H9 (cell line): ENCODE results near the gene THOC2. TPM values are rescaled to one million over a fixed set of nuclear protein-coding genes. Genes with fewer than 3 reads are reported as not detected.
A peak's percentile ranks its signal among the peaks of the same experiment; 100 is the strongest.

Experiments used
- DNase-seq: peaks from one replicate; pipeline ENCODE4 v3.0.0-alpha.2; 2017
- H2AFZ ChIP-seq: one replicate; pipeline ENCODE4 v1.6.1; 2013; ENCODE audit warnings: mild to moderate bottlenecking, low read length, control low read depth, moderate library complexity
- H2AK5ac ChIP-seq: 2 replicates; pipeline ENCODE4 v1.6.1; 2013; ENCODE audit warnings: low read length, control low read depth, mixed read lengths; ENCODE audit not compliant: insufficient read length
- H2BK120ac ChIP-seq: one replicate; pipeline ENCODE4 v1.6.1; 2013; ENCODE audit warnings: low read depth, mild to moderate bottlenecking, low read length, control low read depth, inconsistent platforms; ENCODE audit not compliant: poor library complexity, severe bottlenecking
- H2BK12ac ChIP-seq: 2 replicates; pipeline ENCODE4 v1.6.1; 2013; ENCODE audit warnings: low read length, control low read depth, mixed read lengths, low read depth; ENCODE audit not compliant: insufficient read length
- H2BK15ac ChIP-seq: 2 replicates; pipeline ENCODE4 v1.6.1; 2013; ENCODE audit warnings: low read depth, low read length, control low read depth
- H2BK20ac ChIP-seq: one replicate; pipeline ENCODE4 v1.6.1; 2013; ENCODE audit warnings: low read depth, mild to moderate bottlenecking, low read length, control low read depth, inconsistent platforms; ENCODE audit not compliant: poor library complexity, severe bottlenecking
- H2BK5ac ChIP-seq: 2 replicates; pipeline ENCODE4 v1.6.1; 2013; ENCODE audit warnings: low read length, control low read depth, mixed read lengths; ENCODE audit not compliant: insufficient read length
- H3K14ac ChIP-seq: 2 replicates; pipeline ENCODE4 v1.6.1; 2013; ENCODE audit warnings: low read length, control low read depth; ENCODE audit not compliant: insufficient read depth
- H3K18ac ChIP-seq: 2 replicates; pipeline ENCODE4 v1.6.1; 2013; ENCODE audit warnings: low read depth, mild to moderate bottlenecking, mixed read lengths, low read length, control low read depth; ENCODE audit not compliant: insufficient read length
- H3K23ac ChIP-seq: 2 replicates; pipeline ENCODE4 v1.6.1; 2013; ENCODE audit warnings: low read length, control low read depth, mixed read lengths, low read depth; ENCODE audit not compliant: insufficient read length
- H3K23me2 ChIP-seq: 2 replicates; pipeline ENCODE4 v1.6.1; 2013; ENCODE audit warnings: low read depth, mild to moderate bottlenecking, mixed read lengths, low read length, control low read depth; ENCODE audit not compliant: insufficient read length, poor library complexity, severe bottlenecking
- H3K27ac ChIP-seq: 2 replicates; pipeline ENCODE4 v1.5.1; 2013; ENCODE audit warnings: low read length, control low read depth, mixed read lengths, low read depth; ENCODE audit not compliant: insufficient read length
- H3K27me3 ChIP-seq: 2 replicates; pipeline ENCODE4 v1.6.1; 2013; ENCODE audit warnings: low read length, control low read depth, inconsistent platforms; ENCODE audit not compliant: insufficient read depth
- H3K4ac ChIP-seq: 2 replicates; pipeline ENCODE4 v1.6.1; 2013; ENCODE audit warnings: low read depth, mild to moderate bottlenecking, control low read depth, inconsistent platforms, low read length, moderate library complexity
- H3K4me1 ChIP-seq: 2 replicates; pipeline ENCODE4 v1.6.1; 2013; ENCODE audit warnings: low read length, control low read depth, inconsistent platforms; ENCODE audit not compliant: insufficient read depth
- H3K4me2 ChIP-seq: 2 replicates; pipeline ENCODE4 v1.6.1; 2013; ENCODE audit warnings: low read length, control low read depth, mixed read lengths; ENCODE audit not compliant: insufficient read length, insufficient read depth
- H3K56ac ChIP-seq: 2 replicates; pipeline ENCODE4 v1.6.1; 2013; ENCODE audit warnings: low read depth, mild to moderate bottlenecking, mixed read lengths, low read length, control low read depth; ENCODE audit not compliant: insufficient read length
- H3K79me1 ChIP-seq: 2 replicates; pipeline ENCODE4 v1.6.1; 2013; ENCODE audit warnings: low read depth, mild to moderate bottlenecking, moderate library complexity, low read length, control low read depth, inconsistent platforms; ENCODE audit not compliant: insufficient read depth, poor library complexity, severe bottlenecking
- H3K79me2 ChIP-seq: 2 replicates; pipeline ENCODE4 v1.6.1; 2013; ENCODE audit warnings: low read length, control low read depth, inconsistent platforms; ENCODE audit not compliant: insufficient read depth
- H3K9ac ChIP-seq: 2 replicates; pipeline ENCODE4 v1.6.1; 2013; ENCODE audit warnings: low read length, control low read depth, mixed read lengths; ENCODE audit not compliant: insufficient read length; ENCODE audit errors: extremely low read depth
- H3K9me3 ChIP-seq: one replicate; pipeline ENCODE4 v1.6.1; 2013; ENCODE audit warnings: low read depth, low read length, inconsistent platforms; ENCODE audit not compliant: control insufficient read depth
- H3T11ph ChIP-seq: one replicate; pipeline ENCODE4 v1.6.1; 2013; ENCODE audit warnings: mild to moderate bottlenecking, low read length, control low read depth, inconsistent platforms
- H4K20me1 ChIP-seq: one replicate; pipeline ENCODE4 v1.6.1; 2013; ENCODE audit not compliant: control insufficient read depth, insufficient read length, insufficient read depth
- H4K5ac ChIP-seq: 2 replicates; pipeline ENCODE4 v1.6.1; 2013; ENCODE audit warnings: low read depth, mild to moderate bottlenecking, mixed read lengths, low read length, control low read depth; ENCODE audit not compliant: insufficient read length
- H4K8ac ChIP-seq: replicated peaks from 2 replicates; pipeline ENCODE4 v1.6.1; 2013; ENCODE audit warnings: low read length, control low read depth, mixed read lengths, low read depth; ENCODE audit not compliant: insufficient read length
- H4K91ac ChIP-seq: 2 replicates; pipeline ENCODE4 v1.6.1; 2013; ENCODE audit warnings: low read depth, mild to moderate bottlenecking, moderate library complexity, mixed read lengths, low read length, control low read depth; ENCODE audit not compliant: insufficient read length
- H3K27ac Mint-ChIP-seq, 3 experiments: 2 replicates in 2 of 3; 3 replicates in 1 of 3; pipeline ENCODE4 v1.8.0; 2020 to 2021; ENCODE audit warnings: mixed read lengths in 3 of 3, mild to moderate bottlenecking in 1 of 3, moderate library complexity in 1 of 3
- H3K27me3 Mint-ChIP-seq: 2 replicates; pipeline ENCODE4 v1.8.0; 2021; ENCODE audit warnings: low read depth, mild to moderate bottlenecking, moderate library complexity, mixed read lengths
- H3K36me3 Mint-ChIP-seq, 3 experiments: 2 replicates in 2 of 3; 3 replicates in 1 of 3; pipeline ENCODE4 v1.8.0; 2020 to 2021; ENCODE audit warnings: low read depth in 3 of 3, mixed read lengths in 3 of 3; ENCODE audit not compliant: insufficient read depth in 1 of 3
- H3K4me1 Mint-ChIP-seq, 2 experiments: 2 replicates each; pipeline ENCODE4 v1.8.0; 2020; ENCODE audit warnings: mixed read lengths in 2 of 2
- H3K4me3 Mint-ChIP-seq, 2 experiments: 2 replicates in 1 of 2; 3 replicates in 1 of 2; pipeline ENCODE4 v1.8.0; 2020 to 2021; ENCODE audit warnings: mild to moderate bottlenecking in 2 of 2, mixed read lengths in 2 of 2, moderate library complexity in 1 of 2
- H3K9me3 Mint-ChIP-seq, 2 experiments: 2 replicates in 1 of 2; 3 replicates in 1 of 2; pipeline ENCODE4 v1.8.0; 2020; ENCODE audit warnings: mild to moderate bottlenecking in 2 of 2, mixed read lengths in 2 of 2, moderate library complexity in 1 of 2
- CTCF ChIP-seq: fragments of 200-600 bp; sonication (generic); conservative IDR thresholded peaks from 3 replicates; pipeline ENCODE4 v1.8.0; 2021; ENCODE audit warnings: antibody characterized with exemption, mild to moderate bottlenecking
- WGBS: extraction: QIAGEN DNeasy Blood & Tissue Kit; methylation state at CpG from one replicate; pipeline ENCODE4 v1.1.7; 2013; ENCODE audit warnings: missing lambda C conversion rate, low lambda C conversion rate, mixed read lengths; ENCODE audit not compliant: insufficient read length; ENCODE audit errors: extremely low coverage; 5-methylcytosine and 5-hydroxymethylcytosine counted together
- total RNA-seq: library from RNA; stranded (reverse); gene quantifications from 2 replicates; pipeline ENCODE4 v1.2.1, GENCODE V29; 2021

Gene THOC2
- total RNA-seq, 1 experiment from 2014 or later: 72.1 TPM

- no peak overlapping the region for H3K56ac ChIP-seq
- H2AK5ac ChIP-seq: no peak overlapping the region
- H3K4me1 ChIP-seq: no peaks in the 10 kb centered on the region
- H2BK15ac ChIP-seq: no peak overlapping the region
- no peak overlapping the region for H2BK12ac ChIP-seq
- H3K27ac ChIP-seq: no peak overlapping the region
- no peak overlapping the region for H3K14ac ChIP-seq
- H2BK20ac ChIP-seq: no peak overlapping the region
- peaks cover 3% of the 10 kb centered on the region; the same call in 1 of the 2 replicates for H3K27me3 Mint-ChIP-seq
- H3K18ac ChIP-seq: no peak overlapping the region
- H3K4ac ChIP-seq: no peak overlapping the region
- H3K27me3 ChIP-seq: no peaks in the 10 kb centered on the region
- no peak overlapping the region for H3K23ac ChIP-seq
- no peak for DNase-seq
- no peak overlapping the region for H4K5ac ChIP-seq
- H3K4me1 Mint-ChIP-seq: peaks cover 21 to 29% of the 10 kb centered on the region in 2 experiments
- no peaks in the 10 kb centered on the region for H3K23me2 ChIP-seq
- no peak overlapping the region for H4K91ac ChIP-seq
- no peaks in the 10 kb centered on the region for H3K9me3 ChIP-seq
- H3K27ac Mint-ChIP-seq: peak overlapping the region in 2 of 3 experiments; percentile 49 to 89; a peak in 2 of 7 replicates
- no peak overlapping the region for H2BK120ac ChIP-seq
- TF ChIP-seq CTCF: no peak
- no peak overlapping the region for H3K4me3 Mint-ChIP-seq
- peaks cover 25 to 61% of the 10 kb centered on the region in 2 experiments for H3K9me3 Mint-ChIP-seq
- H3K4me2 ChIP-seq: no peak overlapping the region
- peaks cover 7 to 8% (median 8%) of the 10 kb centered on the region in 3 experiments for H3K36me3 Mint-ChIP-seq
- H3K9ac ChIP-seq: no peak overlapping the region
- no peaks in the 10 kb centered on the region for H4K20me1 ChIP-seq
- no peak overlapping the region for H2AFZ ChIP-seq
- H3K79me2 ChIP-seq: no peaks in the 10 kb centered on the region
- H3T11ph ChIP-seq: no peak overlapping the region
- H3K79me1 ChIP-seq: no peaks in the 10 kb centered on the region
- H2BK5ac ChIP-seq: no peak overlapping the region
- WGBS: no CpG with 5 or more reads among the region's 1 CpG
- no peak overlapping the region for H4K8ac ChIP-seq
Observed at GRCh38 chrX:123581586-123581985, 151.3 kb downstream of the THOC2 start.
